ENCODE measurements around the gene BTNL9.
"Not testable (repeated sequence)": the region's sequence is repeated elsewhere in the genome, so short reads cannot be mapped to it uniquely, and the experiment has no call there.

Gene BTNL9

GRCh38 chr5:181036816-181037364 is 3.2 kb upstream of the BTNL9 start:
- H3K27me3 Mint-ChIP-seq, result peaks cover 28% of the 10 kb centered on the region
- no peak overlapping the region for H3K4me3 Mint-ChIP-seq
- H3K4me1 Mint-ChIP-seq (ENCODE audit: low read depth), result no peaks in the 10 kb centered on the region
- no peaks in the 10 kb centered on the region for H3K36me3 Mint-ChIP-seq (ENCODE audit: low read depth)
- no peak overlapping the region for H3K27ac Mint-ChIP-seq
- H3K9me3 Mint-ChIP-seq, result no peaks in the 10 kb centered on the region

DNA sequence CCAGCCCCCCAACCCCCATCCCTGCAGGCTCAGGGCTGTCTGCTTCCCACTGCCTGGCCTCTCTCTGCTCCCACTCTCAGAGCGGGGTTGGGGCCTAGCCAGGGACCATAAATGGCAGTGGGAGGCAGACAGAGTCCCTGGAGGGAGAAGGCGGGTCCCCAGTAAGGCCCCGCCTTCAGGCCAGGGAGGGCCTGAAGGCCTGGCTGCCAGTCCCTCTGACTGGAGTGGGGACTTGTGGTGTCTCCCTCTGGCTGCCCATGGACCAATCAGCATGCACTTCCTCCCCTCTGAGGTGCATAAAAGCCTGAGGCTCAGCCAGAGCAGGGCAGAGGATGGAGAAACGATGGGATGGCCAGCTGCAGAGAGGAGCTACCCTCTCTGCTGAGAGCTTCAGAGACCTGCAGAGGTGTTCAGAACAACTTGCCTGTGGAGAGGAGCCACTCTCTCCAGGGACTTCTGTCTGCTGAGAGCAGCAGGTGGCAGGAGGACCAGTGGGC is 2.7 kb upstream of the BTNL9 start:
- Mint-ChIP-seq H3K9me3 (no peaks in the 10 kb centered on the region), H3K36me3 (ENCODE audit: low read depth) (no peaks in the 10 kb centered on the region), H3K27ac (no peak overlapping the region), H3K4me3 (no peak overlapping the region), H3K4me1 (ENCODE audit: low read depth) (no peaks in the 10 kb centered on the region), H3K27me3 (peaks cover 33% of the 10 kb centered on the region)

GRCh38 chr5:181039471-181039870 is 595 bp upstream of the BTNL9 start:
- H3K27ac Mint-ChIP-seq, result no peak overlapping the region
- no peak overlapping the region for H3K4me3 Mint-ChIP-seq

DNA sequence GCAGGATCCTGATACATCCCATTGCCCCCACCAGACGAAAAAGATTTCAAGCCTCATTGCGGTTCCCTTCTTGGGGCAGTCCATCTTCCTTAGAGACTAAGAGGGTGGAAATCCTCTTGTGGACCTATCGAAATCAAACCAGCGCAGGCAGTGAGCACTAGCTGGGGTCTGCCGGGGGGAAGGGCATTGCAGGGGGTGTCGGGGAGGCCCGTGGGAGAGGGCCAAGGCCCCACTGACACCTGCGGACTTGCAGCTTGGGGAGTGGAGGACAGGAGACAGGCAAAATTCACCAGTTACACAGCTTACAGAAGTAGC is 522 bp downstream of the BTNL9 start:
- no peak overlapping the region for H3K27ac Mint-ChIP-seq
- peaks cover 48% of the 10 kb centered on the region for H3K27me3 Mint-ChIP-seq
- H3K4me3 Mint-ChIP-seq, result no peak overlapping the region
- H3K4me1 Mint-ChIP-seq (ENCODE audit: low read depth), result no peaks in the 10 kb centered on the region
- no peaks in the 10 kb centered on the region for H3K9me3 Mint-ChIP-seq
- H3K36me3 Mint-ChIP-seq (ENCODE audit: low read depth), result no peaks in the 10 kb centered on the region

More at GRCh38 chr5:181039471-181039870, 595 bp upstream of the BTNL9 start:
- no peaks in the 10 kb centered on the region for H3K36me3 Mint-ChIP-seq (ENCODE audit: low read depth)
- H3K9me3 Mint-ChIP-seq, result no peaks in the 10 kb centered on the region
- no peaks in the 10 kb centered on the region for H3K4me1 Mint-ChIP-seq (ENCODE audit: low read depth)
- H3K27me3 Mint-ChIP-seq, result peaks cover 47% of the 10 kb centered on the region

- Mint-ChIP-seq H3K9me3 (no peaks in the 10 kb centered on the region), H3K4me3 (no peak overlapping the region), H3K27me3 (peaks cover 48% of the 10 kb centered on the region), H3K27ac (no peak overlapping the region), H3K36me3 (ENCODE audit: low read depth) (no peaks in the 10 kb centered on the region), H3K4me1 (ENCODE audit: low read depth) (no peaks in the 10 kb centered on the region)
Observed at GRCh38 chr5:181041043-181041442, 977 bp downstream of the BTNL9 start.

- Mint-ChIP-seq H3K36me3 (ENCODE audit: low read depth) (no peaks in the 10 kb centered on the region), H3K27me3 (peaks cover 43% of the 10 kb centered on the region), H3K4me3 (no peak overlapping the region), H3K4me1 (ENCODE audit: low read depth) (no peaks in the 10 kb centered on the region), H3K9me3 (no peaks in the 10 kb centered on the region), H3K27ac (no peak overlapping the region)
Observed at GRCh38 chr5:181042036-181042713, 2.1 kb downstream of the BTNL9 start.

GRCh38 chr5:181042722-181043121 is 2.7 kb downstream of the BTNL9 start:
- Mint-ChIP-seq H3K4me3 (no peak overlapping the region), H3K36me3 (ENCODE audit: low read depth) (no peaks in the 10 kb centered on the region), H3K27ac (no peak overlapping the region), H3K9me3 (no peaks in the 10 kb centered on the region), H3K27me3 (peaks cover 47% of the 10 kb centered on the region), H3K4me1 (ENCODE audit: low read depth) (no peaks in the 10 kb centered on the region)

DNA sequence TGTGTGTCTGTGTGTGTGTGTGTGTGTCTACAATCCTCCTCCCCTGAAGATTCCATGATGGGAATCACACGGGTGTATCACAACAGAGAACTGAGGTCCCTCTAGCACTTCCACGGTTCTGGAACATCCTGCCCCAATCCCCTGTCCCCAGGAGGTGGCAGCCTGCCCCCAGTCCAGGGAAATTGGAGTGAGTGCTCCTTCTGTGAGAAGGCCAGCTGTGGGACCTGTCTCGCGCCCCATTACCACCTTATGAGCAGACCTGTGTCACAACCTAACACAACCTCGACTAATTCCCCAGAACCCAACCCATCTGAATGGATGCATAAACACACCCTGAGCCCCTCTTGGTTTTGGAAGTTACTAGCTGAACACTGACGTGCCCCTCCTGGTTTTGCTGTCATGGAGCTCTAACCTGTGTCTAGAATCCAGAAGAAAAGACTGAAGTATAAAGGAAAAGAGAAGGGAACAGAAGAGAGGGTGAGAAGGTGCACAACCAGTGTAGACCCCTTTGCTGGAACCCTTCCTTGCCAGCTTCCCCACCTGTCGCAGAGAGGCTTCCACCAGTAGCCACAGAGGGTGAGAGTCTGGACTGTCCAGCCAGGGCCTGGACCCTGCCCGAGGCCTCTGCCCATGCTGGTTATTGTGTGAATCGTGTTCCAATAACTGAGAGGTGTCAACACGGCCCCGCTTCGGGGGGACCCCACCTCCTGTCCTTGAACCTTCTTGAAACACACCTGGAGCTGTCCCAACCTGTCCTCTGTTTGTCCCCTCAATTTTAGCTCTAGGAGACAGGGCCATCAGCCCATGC is 3.4 kb downstream of the BTNL9 start:
- Mint-ChIP-seq H3K27ac (no peak overlapping the region), H3K27me3 (peaks cover 49% of the 10 kb centered on the region)

DNA sequence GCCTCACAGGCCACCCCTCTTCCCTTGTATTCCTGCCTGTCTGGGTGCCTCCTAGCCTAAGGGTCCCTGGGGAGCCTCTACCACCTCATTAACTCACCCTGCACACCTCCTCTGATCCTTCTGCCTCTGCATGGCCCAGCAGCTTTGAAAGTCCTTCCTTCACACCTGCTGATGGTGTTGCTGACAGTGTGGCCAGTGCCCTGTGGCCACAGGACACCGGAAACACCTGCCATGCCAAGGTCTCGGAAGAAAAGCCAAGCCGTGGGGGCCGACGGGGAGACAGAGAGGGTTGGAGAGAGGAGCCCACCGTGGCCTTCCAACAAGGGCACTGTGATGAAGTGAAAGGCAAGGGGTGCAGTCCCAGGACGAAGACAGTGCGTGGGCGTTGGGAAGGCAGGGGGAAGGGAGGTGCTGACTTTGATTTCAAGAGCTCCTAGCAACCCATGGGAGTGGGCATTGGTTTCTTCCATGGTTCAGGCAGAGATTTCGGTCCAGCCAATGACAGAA is 4.1 kb downstream of the BTNL9 start:
- H3K9me3 Mint-ChIP-seq, result no peaks in the 10 kb centered on the region
- H3K36me3 Mint-ChIP-seq (ENCODE audit: low read depth), result no peaks in the 10 kb centered on the region
- no peak overlapping the region for H3K27ac Mint-ChIP-seq
- peaks cover 50% of the 10 kb centered on the region for H3K27me3 Mint-ChIP-seq
- no peaks in the 10 kb centered on the region for H3K4me1 Mint-ChIP-seq (ENCODE audit: low read depth)
- H3K4me3 Mint-ChIP-seq, result no peak overlapping the region

More for the DNA sequence above, 3.4 kb downstream of the BTNL9 start:
- H3K9me3 Mint-ChIP-seq, result no peaks in the 10 kb centered on the region
- H3K4me1 Mint-ChIP-seq (ENCODE audit: low read depth), result no peaks in the 10 kb centered on the region
- H3K4me3 Mint-ChIP-seq, result no peak overlapping the region
- no peaks in the 10 kb centered on the region for H3K36me3 Mint-ChIP-seq (ENCODE audit: low read depth)

DNA sequence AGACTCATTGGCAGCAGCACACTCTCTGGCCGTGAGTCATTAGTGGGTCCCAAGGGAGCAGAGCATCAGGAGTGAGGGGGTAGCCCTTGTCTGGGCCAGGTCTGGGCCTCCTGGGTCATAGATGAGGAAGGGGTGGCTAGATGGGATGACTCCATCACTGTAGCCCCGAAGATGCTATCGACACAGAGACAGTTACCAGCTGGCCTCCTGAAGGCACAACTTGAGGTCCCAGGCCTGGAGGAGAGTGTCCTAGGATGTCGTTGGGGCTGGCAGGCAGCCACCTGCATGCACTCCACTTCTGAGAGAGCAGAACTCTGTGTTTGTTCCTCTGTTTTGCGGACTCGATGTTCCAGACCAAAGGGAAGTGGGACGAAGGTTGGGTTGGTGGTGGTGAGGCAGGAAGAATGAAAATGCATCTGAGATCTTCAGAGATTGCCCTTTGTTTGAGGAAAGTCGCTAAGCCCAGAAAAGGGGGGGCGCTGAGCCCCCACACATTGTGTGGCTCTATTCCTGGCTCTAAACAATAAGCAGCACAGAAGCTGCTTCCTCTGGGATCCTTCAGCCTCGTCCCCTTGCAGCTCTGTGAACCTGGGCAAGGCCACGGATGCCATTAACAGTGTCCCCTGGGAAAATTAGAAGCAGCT is 4.7 kb downstream of the BTNL9 start:
- no peak overlapping the region for H3K4me3 Mint-ChIP-seq
- H3K27me3 Mint-ChIP-seq, result peaks cover 51% of the 10 kb centered on the region
- no peaks in the 10 kb centered on the region for H3K36me3 Mint-ChIP-seq (ENCODE audit: low read depth)
- no peak overlapping the region for H3K27ac Mint-ChIP-seq
- no peaks in the 10 kb centered on the region for H3K9me3 Mint-ChIP-seq
- no peaks in the 10 kb centered on the region for H3K4me1 Mint-ChIP-seq (ENCODE audit: low read depth)

DNA sequence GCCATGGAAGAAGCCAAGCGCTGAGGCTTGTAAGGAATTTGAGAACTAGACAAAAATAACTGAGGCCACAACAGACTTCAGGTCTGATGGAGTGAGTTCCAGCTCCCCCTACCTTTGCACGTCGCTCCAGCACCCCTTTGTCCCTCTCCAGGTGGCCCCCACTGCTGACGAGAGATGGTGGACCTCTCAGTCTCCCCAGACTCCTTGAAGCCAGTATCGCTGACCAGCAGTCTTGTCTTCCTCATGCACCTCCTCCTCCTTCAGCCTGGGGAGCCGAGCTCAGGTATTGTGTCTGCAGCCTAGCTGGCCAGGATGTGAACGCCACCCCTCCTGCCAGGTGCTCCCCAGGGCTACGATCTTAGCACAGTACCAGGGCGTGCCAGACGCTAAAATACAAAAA is 5.2 kb downstream of the BTNL9 start:
- Mint-ChIP-seq H3K36me3 (ENCODE audit: low read depth) (no peaks in the 10 kb centered on the region), H3K4me1 (ENCODE audit: low read depth) (no peaks in the 10 kb centered on the region), H3K4me3 (no peak overlapping the region), H3K9me3 (no peaks in the 10 kb centered on the region), H3K27ac (no peak overlapping the region), H3K27me3 (peaks cover 51% of the 10 kb centered on the region)

DNA sequence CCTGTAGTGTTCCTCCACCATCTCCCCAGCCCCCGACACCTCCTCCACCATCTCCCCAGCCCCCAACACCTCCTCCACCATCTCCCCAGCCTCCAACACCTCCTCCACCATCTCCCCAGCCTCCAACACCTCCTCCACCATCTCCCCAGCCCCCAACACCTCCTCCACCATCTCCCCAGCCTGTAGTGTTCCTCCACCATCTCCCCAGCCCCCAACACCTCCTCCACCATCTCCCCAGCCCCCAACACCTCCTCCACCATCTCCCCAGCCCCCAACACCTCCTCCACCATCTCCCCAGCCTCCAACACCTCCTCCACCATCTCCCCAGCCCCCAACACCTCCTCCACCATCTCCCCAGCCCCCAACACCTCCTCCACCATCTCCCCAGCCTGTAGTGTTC is 5.8 kb downstream of the BTNL9 start:
- H3K4me3 Mint-ChIP-seq; H3K27ac Mint-ChIP-seq; H3K9me3 Mint-ChIP-seq; H3K4me1 Mint-ChIP-seq (ENCODE audit: low read depth); H3K36me3 Mint-ChIP-seq (ENCODE audit: low read depth): not testable (repeated sequence)
- peaks cover 52% of the 10 kb centered on the region for H3K27me3 Mint-ChIP-seq

GRCh38 chr5:181047288-181047687 is 7.2 kb downstream of the BTNL9 start:
- no peaks in the 10 kb centered on the region for H3K36me3 Mint-ChIP-seq (ENCODE audit: low read depth)
- no peak overlapping the region for H3K4me3 Mint-ChIP-seq

GRCh38 chr5:181047921-181048320 is 7.9 kb downstream of the BTNL9 start:
- peaks cover 52% of the 10 kb centered on the region for H3K27me3 Mint-ChIP-seq
- H3K4me1 Mint-ChIP-seq (ENCODE audit: low read depth), result peaks cover 6% of the 10 kb centered on the region
- H3K9me3 Mint-ChIP-seq, result no peaks in the 10 kb centered on the region
- H3K36me3 Mint-ChIP-seq (ENCODE audit: low read depth), result no peaks in the 10 kb centered on the region
- no peak overlapping the region for H3K27ac Mint-ChIP-seq
- H3K4me3 Mint-ChIP-seq, result no peak overlapping the region

More at GRCh38 chr5:181047288-181047687, 7.2 kb downstream of the BTNL9 start:
- Mint-ChIP-seq H3K27me3 (peaks cover 53% of the 10 kb centered on the region), H3K4me1 (ENCODE audit: low read depth) (peaks cover 4% of the 10 kb centered on the region), H3K27ac (no peak overlapping the region), H3K9me3 (no peaks in the 10 kb centered on the region)

DNA sequence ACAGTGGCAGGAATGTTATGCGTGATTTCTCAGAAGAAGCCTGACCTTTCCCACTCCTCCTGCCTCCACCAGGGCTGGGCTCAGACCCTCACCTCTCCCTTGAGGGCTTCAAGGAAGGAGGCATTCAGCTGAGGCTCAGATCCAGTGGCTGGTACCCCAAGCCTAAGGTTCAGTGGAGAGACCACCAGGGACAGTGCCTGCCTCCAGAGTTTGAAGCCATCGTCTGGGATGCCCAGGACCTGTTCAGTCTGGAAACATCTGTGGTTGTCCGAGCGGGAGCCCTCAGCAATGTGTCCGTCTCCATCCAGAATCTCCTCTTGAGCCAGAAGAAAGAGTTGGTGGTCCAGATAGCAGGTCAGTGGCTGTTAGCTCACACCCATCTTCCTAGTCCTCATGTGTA is 9.9 kb downstream of the BTNL9 start:
- Mint-ChIP-seq H3K36me3 (ENCODE audit: low read depth) (no peaks in the 10 kb centered on the region), H3K27me3 (peaks cover 59% of the 10 kb centered on the region), H3K4me1 (ENCODE audit: low read depth) (peaks cover 20% of the 10 kb centered on the region), H3K27ac (no peak overlapping the region), H3K4me3 (no peak overlapping the region), H3K9me3 (no peaks in the 10 kb centered on the region)

Data from stimulated activated naive CD8-positive, alpha-beta T cell treated with anti-CD3 and anti-CD28 coated beads, Interleukin-15, Interleukin-2, amounts not matched to agents 100 ng/mL and 50 ng/mL, for 24 hours (primary cell).